ENCODE results near the gene MINDY1. TPM values are rescaled to one million over a fixed set of nuclear protein-coding genes. Genes with fewer than 3 reads are reported as not detected.

The MINDY1 gene
- total and polyA plus RNA-seq, 9 of the 15 experiments (the other 6 are each of a cell fraction or from before 2014, with no cell fraction given) = 0.49 to 11.0 (median 6.0) TPM

DNA sequence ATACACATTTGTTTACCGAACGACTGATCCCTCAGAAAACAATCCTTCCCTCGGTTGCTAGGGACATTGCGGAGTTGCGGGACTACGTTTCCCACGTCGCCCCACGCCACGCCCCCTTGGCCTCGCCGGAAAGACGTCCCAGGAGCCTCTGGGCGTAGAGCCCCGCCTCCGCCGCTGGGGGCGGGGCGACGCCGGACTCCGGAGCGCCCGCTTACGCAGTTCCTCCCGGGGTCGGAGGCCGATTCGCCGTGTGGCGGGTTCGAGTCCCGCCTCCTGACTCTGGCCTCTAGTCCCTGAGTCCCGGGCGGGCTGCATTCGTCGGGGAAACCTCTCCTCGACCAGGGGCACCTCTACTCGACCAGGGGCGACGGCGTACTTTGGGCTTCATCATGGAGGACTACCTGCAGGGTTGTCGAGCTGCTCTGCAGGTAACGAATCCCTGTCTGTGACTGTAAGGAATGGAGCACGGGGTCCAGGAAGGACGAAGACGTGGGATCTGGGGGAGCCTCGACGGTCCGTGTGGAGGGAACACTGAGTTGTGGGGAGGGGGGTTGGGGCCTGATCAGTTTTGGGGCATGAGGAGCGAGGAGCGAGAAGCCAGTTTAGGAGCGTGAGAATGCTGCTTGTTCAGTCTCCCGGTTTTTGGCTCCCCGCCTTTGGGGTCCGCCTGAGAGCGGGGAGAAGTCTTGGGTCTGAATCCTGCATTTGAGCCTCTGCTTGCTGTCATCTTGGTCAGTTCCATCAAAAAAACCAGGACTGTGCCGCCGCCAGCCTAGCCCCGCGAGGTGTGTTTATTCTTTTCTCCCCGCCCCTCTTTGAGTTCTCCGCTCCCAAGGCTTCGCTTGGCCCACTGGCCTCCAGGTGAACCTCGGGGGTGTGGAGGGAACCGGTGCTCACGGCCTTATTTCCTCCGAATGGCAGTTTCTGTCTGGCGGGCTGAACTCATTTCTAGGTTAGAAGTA lies 1.8 kb upstream of the MINDY1 start, which contains the start of gene PRUNE1 (continued):
- peak; percentile 91 for TF ChIP-seq CCNT2 (IDR thresholded peaks at IDR 0.05; ENCODE audit: borderline replicate concordance, extremely low read depth, insufficient read length, low read depth, low read length)
- TF ChIP-seq HNRNPL (IDR thresholded peaks at IDR 0.05; ENCODE audit: low read depth, low read length) = no peak
- no peak for TF ChIP-seq ZNF24 (IDR thresholded peaks at IDR 0.05)
- no peak for TF ChIP-seq XRCC3 (IDR thresholded peaks at IDR 0.05)
- no peak for TF ChIP-seq ZNF561 (CRISPR knock-in tag; conservative IDR thresholded peaks at IDR 0.05)
- TF ChIP-seq AFF1 (IDR thresholded peaks at IDR 0.05; ENCODE audit: low read depth in 1 of 2, partially characterized antibody in 2 of 2) = peak; percentile 28 to 93
- TF ChIP-seq OTX1 (CRISPR knock-in tag; IDR thresholded peaks at IDR 0.05) = no peak
- no peak for TF ChIP-seq ZNF217 (CRISPR knock-in tag; IDR thresholded peaks at IDR 0.05)
- TF ChIP-seq ZNF263 (CRISPR knock-in tag; IDR thresholded peaks at IDR 0.05; ENCODE audit: borderline replicate concordance) = peak; percentile 57; the same call in 1 of the 2 replicates
- TF ChIP-seq ZNF274 (IDR thresholded peaks at IDR 0.05; ENCODE audit: borderline replicate concordance, low read depth, low read length) = no peak
- no peak for TF ChIP-seq ZC3H11A (IDR thresholded peaks at IDR 0.05; ENCODE audit: low read depth, low read length)
- no peak for TF ChIP-seq HMG20B (CRISPR knock-in tag; IDR thresholded peaks at IDR 0.05)
- no peak for TF ChIP-seq PHF20 (IDR thresholded peaks at IDR 0.05; ENCODE audit: partially characterized antibody)
- peak; percentile 66 for TF ChIP-seq RB1 (IDR thresholded peaks at IDR 0.05; ENCODE audit: low read depth)
- TF ChIP-seq, protein P1, sequence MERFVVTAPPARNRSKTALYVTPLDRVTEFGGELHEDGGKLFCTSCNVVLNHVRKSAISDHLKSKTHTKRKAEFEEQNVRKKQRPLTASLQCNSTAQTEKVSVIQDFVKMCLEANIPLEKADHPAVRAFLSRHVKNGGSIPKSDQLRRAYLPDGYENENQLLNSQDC (CRISPR knock-in tag; IDR thresholded peaks at IDR 0.05) = no peak
- TF ChIP-seq XRCC5 (IDR thresholded peaks at IDR 0.05; ENCODE audit: low read depth, low read length) = 0 out of 2 replicates have a peak, but pooled peaks have one; percentile 57
- TF ChIP-seq PTRF (tag; IDR thresholded peaks at IDR 0.05) = no peak
- TF ChIP-seq IRF2 (CRISPR knock-in tag; IDR thresholded peaks at IDR 0.05) = no peak
- TF ChIP-seq HNRNPK (IDR thresholded peaks at IDR 0.05; ENCODE audit: low read depth, low read length, poor library complexity, severe bottlenecking) = no peak
- TF ChIP-seq GABPB2 (CRISPR knock-in tag; conservative IDR thresholded peaks at IDR 0.05) = no peak
- peak in 1 of 2 experiments; percentile 21; a peak in 1 of 4 replicates for TF ChIP-seq SRF (CRISPR knock-in tag; IDR thresholded peaks at IDR 0.05)
- no peak for TF ChIP-seq ZNF780A (CRISPR knock-in tag; IDR thresholded peaks at IDR 0.05)
- no peak for TF ChIP-seq EWSR1 (IDR thresholded peaks at IDR 0.05; ENCODE audit: borderline replicate concordance, low read depth, partially characterized antibody)
- peak; percentile 62 for TF ChIP-seq TAF1 (IDR thresholded peaks at IDR 0.05; ENCODE audit: control insufficient read depth, extremely low read depth, insufficient read depth, low read length, severe bottlenecking)
- no peak for TF ChIP-seq NFE2L1 (tag; IDR thresholded peaks at IDR 0.05; ENCODE audit: borderline replicate concordance, low read depth)

Measured in K562 (cell line).